Heart left ventricle (tissue), 16 donors: ENCODE results near the gene ADTRP. TPM values are rescaled to one million over a fixed set of nuclear protein-coding genes. Genes with fewer than 3 reads are reported as not detected.

ENCODE experiments used
- ATAC-seq, 4 donors: fragments of 200-7000 bp; cut with Tn5 transposase; one replicate each; pipeline ENCODE4 v1.9.1; 2020 to 2022; ENCODE audit warnings: moderate library complexity in 4 of 4, mild to moderate bottlenecking in 3 of 4, moderate number of reproducible peaks in 1 of 4
- DNase-seq, 5 donors: peaks; one replicate each; pipeline ENCODE4 v3.0.0-alpha.2; 2020
- H3K27ac ChIP-seq, 12 donors: fragments of 200-600 bp; sonication (generic) in 4 of 12; one replicate each; pipeline versions ENCODE4 v1.5.0 to v1.8.0; 2016 to 2022; ENCODE audit warnings: mild to moderate bottlenecking in 2 of 12
- H3K27me3 ChIP-seq, 9 donors: fragments of 200-600 bp; sonication (generic) in 2 of 9; one replicate each; pipeline versions ENCODE4 v1.5.1 to v1.8.0; 2016 to 2022; ENCODE audit warnings: mild to moderate bottlenecking in 3 of 9
- H3K36me3 ChIP-seq, 9 donors: fragments of 200-600 bp; sonication (generic) in 2 of 9; one replicate each; pipeline versions ENCODE4 v1.5.0 to v1.8.0; 2018 to 2022; ENCODE audit warnings: mild to moderate bottlenecking in 2 of 9
- H3K4me1 ChIP-seq, 12 donors: fragments of 200-600 bp; sonication (generic) in 4 of 12; one replicate each; pipeline versions ENCODE4 v1.5.0 to v1.8.0; 2016 to 2022; ENCODE audit warnings: mild to moderate bottlenecking in 3 of 12
- H3K4me3 ChIP-seq, 12 donors: fragments of 200-600 bp; sonication (generic) in 4 of 12; one replicate each; pipeline versions ENCODE4 v1.5.0 to v1.8.0; 2017 to 2022; ENCODE audit warnings: mild to moderate bottlenecking in 9 of 12, moderate library complexity in 4 of 12
- H3K9me3 ChIP-seq, 12 donors: fragments of 200-600 bp; sonication (generic) in 4 of 12; one replicate each; pipeline versions ENCODE4 v1.5.0 to v1.8.0; 2016 to 2022; ENCODE audit warnings: mild to moderate bottlenecking in 1 of 12
- POLR2A ChIP-seq, 2 donors: fragments of 450-650 bp; IDR thresholded peaks; one replicate each; pipeline ENCODE4 v1.6.1; 2017; ENCODE audit warnings: antibody characterized with exemption in 2 of 2, mild to moderate bottlenecking in 2 of 2, moderate library complexity in 2 of 2
- WGBS, 4 donors: extraction: QIAGEN DNeasy Blood & Tissue Kit in 2 of 4; methylation state at CpG; one replicate each; pipeline versions ENCODE4 v1.1.5 to v1.1.7; 2013 to 2018; 5-methylcytosine and 5-hydroxymethylcytosine counted together
- intact Hi-C, 10 donors: fragments of 100-400 bp; cut with DNase I; formaldehyde crosslinking; loops; one replicate each; pipeline versions ENCODE4 v1.11.1 to v1.14.2; 2022
- polyA plus RNA-seq, 2 donors: library from polyadenylated mRNA; stranded (reverse); fragments of 200-250 nt; gene quantifications; one replicate each; pipeline ENCODE4 v1.2.3, GENCODE V29; 2013
- total RNA-seq, 9 donors: library from RNA; depleted of rRNA in 2 of 9; stranded (reverse); fragments of >200 nt in 2 of 9; fragmentation: NEBNext Ultra II Directional in 3 of 9; extraction: Animal tissue kit (Norgen Biotek cat#: 25700) in 3 of 9; gene quantifications; one replicate each; pipeline versions ENCODE4 v1.1.0 to v1.2.4, GENCODE V29; 2016 to 2023
- TF ChIP-seq, protein P1 (sequence below), 12 donors: fragments of 200-600 bp; sonication (generic) in 4 of 12; IDR thresholded peaks; one replicate each; pipeline versions ENCODE4 v1.5.0 to v1.8.0; 2018 to 2022; ENCODE audit warnings: antibody characterized with exemption in 12 of 12, mild to moderate bottlenecking in 5 of 12
- donor health status: ischemic (EF 13 %, LVEDD 7.1; RV severe dilation, severe dysfunction).
- donor health status: healthy with polysubstance abuse.
- donor health status: DM: no; HTN: yes; CAD: no.
- donor health status: DM: no; HTN: no; CAD: no.
- donor health status: ischemic (EF 25% LVEDD 6.9; RV normal size, moderate dysfunction).
- donor health status: ischemic (EF 25% LVEDD 5.7; RV mildly dilated, moderate dysfunction).
- donor health status: healthy.
- donor health status: DM: yes; HTN: yes; CAD: no.
- donor health status: ischemic (EF 35%, LVEDD 5.7; RV mildly dilated, moderate dysfunction).
- donor health status: nonischemic (EF 11% LVEDD 7.7; RV severe dilation, severe dysfunction).
- donor health status: DM: yes; HTN: yes; CAD: no.
- donor health status: PGD.
- donor health status: ischemic (EF 29% LVEDD 5.4; RV normal size, mild dysfunction).
- donor health status: nonischemic (EF 23%, LVEDD 6.1; RV moderate dilation, normal function).

ADTRP gene
- total and polyA plus RNA-seq, 11 donors: 0.26 to 0.85 (median 0.45) TPM; not detected in 7

DNA sequence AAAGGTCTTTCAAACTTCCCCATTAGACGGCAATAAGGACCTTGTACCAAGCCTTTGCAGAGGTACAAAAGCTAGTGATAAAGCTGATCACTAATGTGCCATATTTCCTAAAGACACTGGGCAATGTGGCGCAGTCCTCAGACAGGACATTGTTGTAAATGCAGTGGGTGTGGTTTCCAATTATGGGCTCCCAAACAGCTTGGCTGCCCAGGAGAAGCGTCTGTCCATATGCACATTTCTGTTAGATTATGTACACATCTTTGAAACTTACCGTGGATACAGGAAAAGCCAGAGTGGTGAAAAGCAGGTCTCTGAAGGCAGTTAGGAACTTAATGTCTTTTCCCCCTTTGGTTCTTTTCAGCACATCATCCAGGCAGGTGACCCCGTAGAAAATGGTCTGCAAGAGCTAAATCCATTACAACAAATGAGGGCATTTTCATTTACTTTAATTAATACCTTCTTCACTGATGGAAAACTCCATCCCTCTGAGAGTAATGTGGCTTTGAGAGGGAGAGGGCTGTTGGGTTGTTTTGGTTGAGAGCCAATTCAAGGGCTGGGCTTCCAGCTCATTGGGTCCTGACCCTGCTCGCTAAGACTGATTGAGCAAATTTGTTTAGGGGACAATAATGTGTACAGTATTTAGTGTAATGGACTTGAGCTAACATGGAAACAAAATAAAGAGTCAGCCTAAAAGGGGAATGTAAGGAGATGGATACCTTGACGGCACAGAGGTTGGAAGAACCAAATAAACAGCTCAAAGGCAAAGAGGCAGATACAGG is 10.4 kb downstream of the ADTRP start:
- Histone ChIP-seq H3K4me1 (peaks cover 0 to 31% (median 12%) of the 10 kb centered on the region in 12 donors), H3K4me3 (no peak overlapping the region), H3K27ac (no peak overlapping the region), H3K36me3 (no peaks in the 10 kb centered on the region), H3K9me3 (no peaks in the 10 kb centered on the region), H3K27me3 (no peaks in the 10 kb centered on the region)
- TF ChIP-seq, protein P1, sequence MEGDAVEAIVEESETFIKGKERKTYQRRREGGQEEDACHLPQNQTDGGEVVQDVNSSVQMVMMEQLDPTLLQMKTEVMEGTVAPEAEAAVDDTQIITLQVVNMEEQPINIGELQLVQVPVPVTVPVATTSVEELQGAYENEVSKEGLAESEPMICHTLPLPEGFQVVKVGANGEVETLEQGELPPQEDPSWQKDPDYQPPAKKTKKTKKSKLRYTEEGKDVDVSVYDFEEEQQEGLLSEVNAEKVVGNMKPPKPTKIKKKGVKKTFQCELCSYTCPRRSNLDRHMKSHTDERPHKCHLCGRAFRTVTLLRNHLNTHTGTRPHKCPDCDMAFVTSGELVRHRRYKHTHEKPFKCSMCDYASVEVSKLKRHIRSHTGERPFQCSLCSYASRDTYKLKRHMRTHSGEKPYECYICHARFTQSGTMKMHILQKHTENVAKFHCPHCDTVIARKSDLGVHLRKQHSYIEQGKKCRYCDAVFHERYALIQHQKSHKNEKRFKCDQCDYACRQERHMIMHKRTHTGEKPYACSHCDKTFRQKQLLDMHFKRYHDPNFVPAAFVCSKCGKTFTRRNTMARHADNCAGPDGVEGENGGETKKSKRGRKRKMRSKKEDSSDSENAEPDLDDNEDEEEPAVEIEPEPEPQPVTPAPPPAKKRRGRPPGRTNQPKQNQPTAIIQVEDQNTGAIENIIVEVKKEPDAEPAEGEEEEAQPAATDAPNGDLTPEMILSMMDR (IDR thresholded peaks at IDR 0.05): no peak
- no peak for TF ChIP-seq POLR2A (IDR thresholded peaks at IDR 0.05)
- WGBS, 4 donors: 94 to 98% (median 96%) methylated on average over 7 of the region's 7 CpGs
- DNase-seq (no peak), ATAC-seq (no peak)
- intact Hi-C loops: no loop called here

GRCh38 chr6:11767458-11767857 is 11.1 kb downstream of the ADTRP start:
- Histone ChIP-seq H3K9me3 (no peaks in the 10 kb centered on the region), H3K36me3 (no peaks in the 10 kb centered on the region), H3K27me3 (no peaks in the 10 kb centered on the region), H3K4me1 (peaks cover 0 to 34% (median 15%) of the 10 kb centered on the region in 12 donors), H3K27ac (no peak overlapping the region), H3K4me3 (no peak overlapping the region)
- DNase-seq: no peak
- 86 to 93% (median 89%) methylated on average over 2 of the region's 2 CpGs for WGBS, 4 donors
- intact Hi-C loops: no loop called here
- no peak for ATAC-seq
- TF ChIP-seq, protein P1 (IDR thresholded peaks at IDR 0.05): no peak
- TF ChIP-seq POLR2A (IDR thresholded peaks at IDR 0.05): no peak

GRCh38 chr6:11766589-11767450 is 11.8 kb downstream of the ADTRP start:
- H3K9me3 ChIP-seq: no peaks in the 10 kb centered on the region
- peaks cover 0 to 34% (median 15%) of the 10 kb centered on the region in 12 donors for H3K4me1 ChIP-seq
- no peak overlapping the region for H3K4me3 ChIP-seq
- intact Hi-C loops: no loop called here
- H3K27ac ChIP-seq: peak overlapping the region in 1 of 12 donors; percentile 12
- H3K27me3 ChIP-seq: no peaks in the 10 kb centered on the region
- ATAC-seq (peak in 1 of 4 donors; percentile 49), DNase-seq (no peak)
- WGBS, 4 donors: 65 to 77% (median 76%) methylated on average over 8 of the region's 8 CpGs
- TF ChIP-seq, protein P1 (IDR thresholded peaks at IDR 0.05): no peak
- TF ChIP-seq POLR2A (IDR thresholded peaks at IDR 0.05): no peak
- H3K36me3 ChIP-seq: no peaks in the 10 kb centered on the region

DNA sequence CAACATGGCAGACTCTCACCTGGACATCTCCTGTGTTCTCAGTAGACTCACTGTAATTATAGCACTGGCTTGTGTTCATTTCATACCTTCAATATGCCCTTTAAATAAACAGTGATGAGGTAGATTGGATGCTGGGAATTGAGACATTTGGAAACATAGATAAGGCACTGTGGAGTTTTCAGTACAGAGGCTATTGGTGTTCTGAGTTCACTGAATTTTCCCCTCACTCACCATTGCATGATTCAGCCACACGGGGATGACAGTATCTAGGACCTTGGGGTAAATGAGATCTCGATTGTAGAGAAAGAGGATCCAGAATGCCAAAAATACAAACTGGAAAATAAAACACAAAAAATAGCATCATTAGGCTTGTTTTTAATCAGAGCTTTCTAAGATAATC is 12.6 kb downstream of the ADTRP start:
- 63 to 77% (median 70%) methylated on average over 2 of the region's 2 CpGs for WGBS, 4 donors
- Histone ChIP-seq H3K36me3 (no peaks in the 10 kb centered on the region), H3K4me1 (peaks cover 0 to 29% (median 13%) of the 10 kb centered on the region in 12 donors), H3K27ac (no peak overlapping the region), H3K9me3 (no peaks in the 10 kb centered on the region), H3K27me3 (no peaks in the 10 kb centered on the region), H3K4me3 (no peak overlapping the region)
- no peak for ATAC-seq
- TF ChIP-seq, protein P1 (IDR thresholded peaks at IDR 0.05): no peak
- TF ChIP-seq POLR2A (IDR thresholded peaks at IDR 0.05): no peak
- DNase-seq: no peak
- intact Hi-C loops: no loop called here
